Bronchial epithelial cell (primary cell): ENCODE measurements around the gene CAVIN1. TPM values are rescaled to one million over a fixed set of nuclear protein-coding genes. Genes with fewer than 3 reads are reported as not detected.

Source experiments
- DNase-seq: peaks from one replicate; pipeline ENCODE4 v3.0.0-alpha.2; 2010; ENCODE audit warnings: low read depth
- FAIRE-seq: peaks from 2 replicates; lab custom pipeline; 2011; peaks lifted over from hg19 to GRCh38; lab: Jason Lieb, UNC
- H3K27me3 ChIP-seq: 2 replicates; pipeline ENCODE4 v1.5.1; 2011; ENCODE audit warnings: low read length; ENCODE audit not compliant: control insufficient read depth, insufficient read depth
- H3K36me3 ChIP-seq: 2 replicates; pipeline ENCODE4 v1.5.1; 2011; ENCODE audit warnings: low read length; ENCODE audit not compliant: control insufficient read depth, insufficient read depth
- H3K4me3 ChIP-seq: 2 replicates; pipeline ENCODE4 v1.5.1; 2011; ENCODE audit warnings: mild to moderate bottlenecking, low read depth, low read length, control low read depth
- CTCF ChIP-seq: IDR thresholded peaks from 2 replicates; pipeline ENCODE4 v1.5.1; 2011; ENCODE audit warnings: mild to moderate bottlenecking, moderate library complexity, low read length, control low read depth, inconsistent platforms; ENCODE audit not compliant: insufficient read depth, severe bottlenecking
- total RNA-seq: library from RNA; depleted of rRNA; stranded (reverse); fragments of >200 nt; gene quantifications from 2 replicates; pipeline ENCODE4 v1.2.1, GENCODE V29; 2014

Gene CAVIN1
- total RNA-seq, 1 donor from 2014 or later, result 126 TPM

- H3K4me3 ChIP-seq, result no peak overlapping the region
- no peak for DNase-seq
- peaks cover 12% of the 10 kb centered on the region for H3K36me3 ChIP-seq
- no peak for TF ChIP-seq CTCF
- FAIRE-seq, result no peak
- H3K27me3 ChIP-seq, result no peaks in the 10 kb centered on the region
These were observed 15.0 kb downstream of the CAVIN1 start for GRCh38 chr17:42408061-42408460.

GRCh38 chr17:42407289-42407836 is 15.7 kb downstream of the CAVIN1 start:
- Histone ChIP-seq H3K27me3 (no peaks in the 10 kb centered on the region), H3K4me3 (no peak overlapping the region), H3K36me3 (peaks cover 13% of the 10 kb centered on the region)
- FAIRE-seq (peak; percentile 90), DNase-seq (peak; percentile 87)
- TF ChIP-seq CTCF, result no peak

GRCh38 chr17:42406615-42407288 is 16.3 kb downstream of the CAVIN1 start:
- DNase-seq, result no peak
- Histone ChIP-seq H3K36me3 (peaks cover 15% of the 10 kb centered on the region), H3K27me3 (no peaks in the 10 kb centered on the region), H3K4me3 (no peak overlapping the region)
- no peak for FAIRE-seq
- no peak for TF ChIP-seq CTCF

GRCh38 chr17:42405963-42406495 is 17.0 kb downstream of the CAVIN1 start:
- FAIRE-seq (no peak), DNase-seq (no peak)
- Histone ChIP-seq H3K27me3 (no peaks in the 10 kb centered on the region), H3K36me3 (peaks cover 14% of the 10 kb centered on the region), H3K4me3 (no peak overlapping the region)
- TF ChIP-seq CTCF, result peak; percentile 84

GRCh38 chr17:42405076-42405475 is 18.0 kb downstream of the CAVIN1 start:
- no peaks in the 10 kb centered on the region for H3K27me3 ChIP-seq
- no peak for TF ChIP-seq CTCF
- no peak for FAIRE-seq
- no peak for DNase-seq
- no peak overlapping the region for H3K4me3 ChIP-seq
- H3K36me3 ChIP-seq, result peaks cover 14% of the 10 kb centered on the region
